Activated B cell treated with CpG ODN at 0.5 μM for 24 hours (primary cell): ENCODE results near the gene HLA-DQB1. TPM values are rescaled to one million over a fixed set of nuclear protein-coding genes. Genes with fewer than 3 reads are reported as not detected.
"Not testable (repeated sequence)": the region's sequence is repeated elsewhere in the genome, so short reads cannot be mapped to it uniquely, and the experiment has no call there.

Experiments
- ATAC-seq: fragments of 200-7000 bp; cut with Tn5 transposase; one replicate; pipeline ENCODE4 v1.10.0; 2021; ENCODE audit warnings: low read depth, mild to moderate bottlenecking, moderate library complexity
- CTCF ChIA-PET: fragments of 350-600 bp; sonication (Branson Sonifier 250); formaldehyde crosslinking; loops from one replicate; lab custom pipeline; 2021; ENCODE audit warnings: antibody characterized with exemption; lab: Charles Lee
- POLR2A ChIA-PET: fragments of 350-600 bp; sonication (Branson Sonifier 250); formaldehyde crosslinking; loops from one replicate; lab custom pipeline; 2021; ENCODE audit warnings: antibody characterized with exemption; lab: Charles Lee
- DNase-seq: peaks from one replicate; pipeline ENCODE4 v3.0.0; 2022
- H3K27ac Mint-ChIP-seq: one replicate; pipeline ENCODE4 v1.8.0; 2020; ENCODE audit warnings: mixed read lengths
- H3K27me3 Mint-ChIP-seq: one replicate; pipeline ENCODE4 v1.8.0; 2021; ENCODE audit warnings: mixed read lengths
- H3K36me3 Mint-ChIP-seq: one replicate; pipeline ENCODE4 v1.8.0; 2021; ENCODE audit warnings: low read depth, mixed read lengths
- H3K4me1 Mint-ChIP-seq: one replicate; pipeline ENCODE4 v1.8.0; 2021; ENCODE audit warnings: mixed read lengths
- H3K4me3 Mint-ChIP-seq: one replicate; pipeline ENCODE4 v1.8.0; 2020; ENCODE audit warnings: mild to moderate bottlenecking, mixed read lengths
- H3K9me3 Mint-ChIP-seq: one replicate; pipeline ENCODE4 v1.8.0; 2020; ENCODE audit warnings: mixed read lengths
- CTCF ChIP-seq: fragments of 200-600 bp; IDR thresholded peaks from one replicate; pipeline ENCODE4 v1.8.0; 2022; ENCODE audit warnings: antibody characterized with exemption, mild to moderate bottlenecking
- intact Hi-C: fragments of 100-400 bp; cut with micrococcal nuclease; formaldehyde crosslinking; loops from one replicate; pipeline ENCODE4 v1.15.1; 2024
- total RNA-seq: library from RNA; stranded (reverse); gene quantifications from 2 replicates; pipeline ENCODE4 v1.2.3, GENCODE V29; 2022

The HLA-DQB1 gene
- total RNA-seq, 1 donor from 2014 or later: 262 TPM

GRCh38 chr6:32645047-32645703 is 21.3 kb downstream of the HLA-DQB1 start:
- Mint-ChIP-seq H3K27me3 (no peaks in the 10 kb centered on the region), H3K27ac (peak overlapping the region; percentile 46), H3K4me3 (no peak overlapping the region), H3K9me3 (no peaks in the 10 kb centered on the region), H3K4me1 (peaks cover 54% of the 10 kb centered on the region), H3K36me3 (peaks cover 50% of the 10 kb centered on the region)
- DNase-seq (no peak), ATAC-seq (no peak)
- TF ChIP-seq CTCF: no peak
- intact Hi-C loops: no loop called here
- ChIA-PET POLR2A (interaction anchor here (0.7 to 15.2 kb wide), 7 partner anchors 7 to 208 kb away, joined by 3 to 360 read pairs (median 5); partner anchors contain the start of gene HLA-DRA), CTCF (no interaction called here)

GRCh38 chr6:32643904-32644303 is 22.6 kb downstream of the HLA-DQB1 start:
- Mint-ChIP-seq H3K4me1 (peaks cover 64% of the 10 kb centered on the region), H3K27ac (peak overlapping the region; percentile 53), H3K27me3 (no peaks in the 10 kb centered on the region), H3K4me3 (no peak overlapping the region), H3K36me3 (peaks cover 61% of the 10 kb centered on the region), H3K9me3 (no peaks in the 10 kb centered on the region)
- ATAC-seq (no peak), DNase-seq (no peak)
- intact Hi-C loops: no loop called here
- TF ChIP-seq CTCF: no peak
- POLR2A ChIA-PET: interaction anchor here (0.5 to 15.2 kb wide), 20 partner anchors 9 to 207 kb away, joined by 3 to 360 read pairs (median 4); partner anchors contain the start of genes HLA-DQB1, HLA-DRA and HLA-DRB5
- CTCF ChIA-PET: interaction anchor here (1.1 kb wide), 1 partner anchor 29 kb away, joined by 3 read pairs; no protein-coding TSS in a partner anchor

GRCh38 chr6:32642720-32643106 is 23.7 kb downstream of the HLA-DQB1 start:
- H3K36me3 Mint-ChIP-seq: peaks cover 69% of the 10 kb centered on the region
- intact Hi-C loops: no loop called here
- H3K27me3 Mint-ChIP-seq: no peaks in the 10 kb centered on the region
- peak overlapping the region; percentile 77 for H3K27ac Mint-ChIP-seq
- peaks cover 61% of the 10 kb centered on the region for H3K4me1 Mint-ChIP-seq
- TF ChIP-seq CTCF: no peak
- ChIA-PET POLR2A (interaction anchor here (0.9 to 15.2 kb wide), 7 partner anchors 15 to 196 kb away, joined by 3 to 360 read pairs (median 7); no protein-coding TSS in a partner anchor), CTCF (no interaction called here)
- peak overlapping the region; percentile 100 for H3K4me3 Mint-ChIP-seq
- no peaks in the 10 kb centered on the region for H3K9me3 Mint-ChIP-seq
- DNase-seq: no peak
- ATAC-seq: no peak

GRCh38 chr6:32641785-32642719 is 24.4 kb downstream of the HLA-DQB1 start:
- intact Hi-C loops, H3K9me3 Mint-ChIP-seq, DNase-seq, CTCF ChIA-PET, H3K27me3 Mint-ChIP-seq, ATAC-seq: not testable (repeated sequence)
- H3K4me3 Mint-ChIP-seq: peak overlapping the region; percentile 100
- H3K4me1 Mint-ChIP-seq: peaks cover 62% of the 10 kb centered on the region
- POLR2A ChIA-PET: interaction anchor here (0.7 to 15.2 kb wide), 9 partner anchors 14 to 203 kb away, joined by 3 to 360 read pairs (median 13); partner anchors contain the start of gene HLA-DRA
- peaks cover 75% of the 10 kb centered on the region for H3K36me3 Mint-ChIP-seq
- peak overlapping the region; percentile 100 for H3K27ac Mint-ChIP-seq

- H3K27me3 Mint-ChIP-seq: no peaks in the 10 kb centered on the region
- DNase-seq (no peak), ATAC-seq (no peak)
- H3K27ac Mint-ChIP-seq: peak overlapping the region; percentile 100
- ChIA-PET POLR2A (interaction anchor here (1.1 to 15.2 kb wide), 11 partner anchors 11 to 202 kb away, joined by 3 to 360 read pairs (median 10); partner anchors contain the start of genes HLA-DQA2, HLA-DQB1 and HLA-DRA), CTCF (no interaction called here)
- H3K4me1 Mint-ChIP-seq: peaks cover 67% of the 10 kb centered on the region
- H3K36me3 Mint-ChIP-seq: peaks cover 76% of the 10 kb centered on the region
- no peaks in the 10 kb centered on the region for H3K9me3 Mint-ChIP-seq
- intact Hi-C loops: no loop called here
- TF ChIP-seq CTCF: no peak
- H3K4me3 Mint-ChIP-seq: peak overlapping the region; percentile 100
Measured at GRCh38 chr6:32641122-32641521, 25.3 kb downstream of the HLA-DQB1 start.
